NB4 (cell line): ENCODE results near the gene PRKAG1.

ENCODE experiments used
- DNase-seq: peaks from one replicate; pipeline ENCODE4 v3.0.0; 2010; ENCODE audit warnings: low read depth
- H3K4me3 ChIP-seq: one replicate; pipeline ENCODE4 v1.5.1; 2011; ENCODE audit warnings: mild to moderate bottlenecking, low read depth, low read length, moderate library complexity
- MYC ChIP-seq: IDR thresholded peaks from 2 replicates; pipeline ENCODE4 v1.6.1; 2011; ENCODE audit warnings: low read depth, low read length
- POLR2A ChIP-seq: IDR thresholded peaks from 2 replicates; pipeline ENCODE4 v1.6.1; 2011; ENCODE audit warnings: mild to moderate bottlenecking; ENCODE audit not compliant: insufficient read length; ENCODE audit errors: extremely low read depth
- TF ChIP-seq, protein P1 (sequence below): IDR thresholded peaks from one replicate; pipeline ENCODE4 v1.5.1; 2012; ENCODE audit warnings: low read depth, low read length
- TF ChIP-seq, protein P2 (sequence below): IDR thresholded peaks from 2 replicates; pipeline ENCODE4 v1.6.1; 2011; ENCODE audit warnings: low read depth, low read length

The PRKAG1 gene

DNA sequence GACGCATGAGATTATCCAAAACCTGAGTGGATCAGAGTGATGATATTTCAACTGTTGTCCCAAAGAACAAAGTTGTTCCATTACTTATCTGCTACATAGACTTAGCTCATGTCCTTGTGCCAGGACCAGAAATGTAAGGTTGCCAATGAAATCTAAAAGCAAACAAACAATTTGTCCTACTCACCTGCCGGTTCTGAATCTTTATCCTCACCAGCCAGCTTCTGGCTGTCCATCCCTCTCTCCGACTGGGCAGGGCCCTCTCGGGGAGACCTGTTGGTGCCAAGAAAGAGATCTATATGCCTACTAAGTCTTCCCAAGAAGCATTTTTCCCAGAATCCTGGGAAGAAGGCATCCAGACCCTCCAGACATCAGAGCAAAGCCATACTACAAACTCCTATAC lies 36.5 kb upstream of the PRKAG1 start:
- no peak for DNase-seq
- H3K4me3 ChIP-seq = peak overlapping the region; percentile 81
- TF ChIP-seq, protein P1, sequence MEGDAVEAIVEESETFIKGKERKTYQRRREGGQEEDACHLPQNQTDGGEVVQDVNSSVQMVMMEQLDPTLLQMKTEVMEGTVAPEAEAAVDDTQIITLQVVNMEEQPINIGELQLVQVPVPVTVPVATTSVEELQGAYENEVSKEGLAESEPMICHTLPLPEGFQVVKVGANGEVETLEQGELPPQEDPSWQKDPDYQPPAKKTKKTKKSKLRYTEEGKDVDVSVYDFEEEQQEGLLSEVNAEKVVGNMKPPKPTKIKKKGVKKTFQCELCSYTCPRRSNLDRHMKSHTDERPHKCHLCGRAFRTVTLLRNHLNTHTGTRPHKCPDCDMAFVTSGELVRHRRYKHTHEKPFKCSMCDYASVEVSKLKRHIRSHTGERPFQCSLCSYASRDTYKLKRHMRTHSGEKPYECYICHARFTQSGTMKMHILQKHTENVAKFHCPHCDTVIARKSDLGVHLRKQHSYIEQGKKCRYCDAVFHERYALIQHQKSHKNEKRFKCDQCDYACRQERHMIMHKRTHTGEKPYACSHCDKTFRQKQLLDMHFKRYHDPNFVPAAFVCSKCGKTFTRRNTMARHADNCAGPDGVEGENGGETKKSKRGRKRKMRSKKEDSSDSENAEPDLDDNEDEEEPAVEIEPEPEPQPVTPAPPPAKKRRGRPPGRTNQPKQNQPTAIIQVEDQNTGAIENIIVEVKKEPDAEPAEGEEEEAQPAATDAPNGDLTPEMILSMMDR = no peak
- TF ChIP-seq MYC (no peak), POLR2A (no peak)
- TF ChIP-seq, protein P2, sequence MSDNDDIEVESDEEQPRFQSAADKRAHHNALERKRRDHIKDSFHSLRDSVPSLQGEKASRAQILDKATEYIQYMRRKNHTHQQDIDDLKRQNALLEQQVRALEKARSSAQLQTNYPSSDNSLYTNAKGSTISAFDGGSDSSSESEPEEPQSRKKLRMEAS = no peak

DNA sequence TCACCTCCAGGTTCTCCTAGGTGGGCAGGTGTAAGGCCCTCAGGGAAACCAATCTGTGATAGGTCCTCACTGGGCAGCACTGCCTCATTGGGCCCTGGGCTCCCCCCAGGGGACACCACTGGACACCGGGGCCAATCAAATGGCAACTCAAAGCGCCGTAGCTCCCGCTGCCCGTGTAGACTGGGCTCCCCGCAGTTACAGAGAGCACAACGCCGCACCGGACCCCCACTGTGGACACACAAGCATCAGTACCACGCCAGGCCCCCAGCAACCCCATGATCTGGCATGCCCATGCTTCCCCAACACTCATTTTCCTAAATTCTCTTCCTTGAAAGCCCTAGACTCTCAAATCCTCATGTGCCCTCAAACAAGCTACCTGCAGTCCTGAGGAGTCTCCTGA lies 35.9 kb upstream of the PRKAG1 start:
- DNase-seq = no peak
- TF ChIP-seq, protein P1 = no peak
- TF ChIP-seq, protein P2 = no peak
- TF ChIP-seq MYC (no peak), POLR2A (no peak)
- peak overlapping the region; percentile 81 for H3K4me3 ChIP-seq

DNA sequence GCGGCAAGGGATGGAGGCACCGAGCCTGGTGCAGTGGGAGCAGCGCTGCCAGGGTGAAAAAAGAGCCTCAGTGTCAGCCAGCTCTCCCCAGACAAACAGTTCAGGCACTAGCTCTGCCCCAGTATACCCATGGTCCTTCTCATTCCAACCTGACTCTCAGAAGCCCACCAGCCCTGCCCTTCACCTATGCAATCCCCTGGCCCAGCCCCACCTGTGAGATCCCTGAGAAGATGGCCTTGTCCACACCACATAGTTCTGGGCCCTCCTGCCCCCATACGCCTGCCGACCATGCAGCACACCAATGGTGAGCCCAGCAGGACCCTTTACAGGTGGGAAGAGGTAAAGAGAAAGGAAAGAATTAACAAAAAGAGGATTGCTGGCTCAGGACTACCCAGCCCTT lies 35.5 kb upstream of the PRKAG1 start:
- no peak overlapping the region for H3K4me3 ChIP-seq
- TF ChIP-seq, protein P1 = no peak
- TF ChIP-seq POLR2A = no peak
- TF ChIP-seq, protein P2 = no peak
- no peak for TF ChIP-seq MYC
- DNase-seq = no peak

DNA sequence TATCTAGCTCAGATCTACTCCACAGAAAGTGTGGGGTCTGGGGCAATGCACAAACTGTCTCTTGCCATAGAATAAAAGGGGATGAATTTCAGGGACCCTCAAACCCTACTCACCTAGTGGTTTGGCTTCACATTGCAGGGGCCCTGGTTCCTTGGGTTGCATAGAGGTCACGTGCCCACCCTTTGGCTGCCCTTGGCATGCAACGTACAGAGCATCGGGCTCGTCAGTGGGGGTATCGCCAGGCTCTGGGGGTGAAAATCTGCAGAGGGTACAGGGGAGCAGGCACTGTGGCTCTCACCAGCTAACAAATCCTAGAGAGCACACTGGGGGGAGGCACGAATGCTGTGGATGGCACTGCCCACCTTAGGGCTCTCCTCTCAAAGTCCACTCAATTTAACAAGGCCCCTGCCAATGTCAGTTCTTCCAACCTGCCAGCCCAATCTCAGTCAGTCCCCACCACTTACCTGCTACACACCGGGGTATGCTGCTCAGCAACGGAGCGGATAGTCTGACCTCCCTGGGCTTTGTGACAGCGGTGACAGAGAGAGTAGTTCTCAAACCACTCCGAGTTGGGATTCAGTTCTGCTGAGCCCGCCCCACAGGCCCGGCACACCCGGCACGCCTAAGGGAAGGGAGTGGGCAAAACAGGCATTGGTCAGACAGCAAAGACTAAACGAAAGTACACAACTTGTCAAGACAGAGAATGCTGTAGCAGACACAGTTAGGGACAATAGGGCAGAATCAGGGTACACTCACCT lies 34.1 kb upstream of the PRKAG1 start:
- TF ChIP-seq, protein P1 = no peak
- TF ChIP-seq POLR2A = no peak
- TF ChIP-seq, protein P2 = no peak
- TF ChIP-seq MYC = no peak
- DNase-seq = no peak
- no peak overlapping the region for H3K4me3 ChIP-seq

DNA sequence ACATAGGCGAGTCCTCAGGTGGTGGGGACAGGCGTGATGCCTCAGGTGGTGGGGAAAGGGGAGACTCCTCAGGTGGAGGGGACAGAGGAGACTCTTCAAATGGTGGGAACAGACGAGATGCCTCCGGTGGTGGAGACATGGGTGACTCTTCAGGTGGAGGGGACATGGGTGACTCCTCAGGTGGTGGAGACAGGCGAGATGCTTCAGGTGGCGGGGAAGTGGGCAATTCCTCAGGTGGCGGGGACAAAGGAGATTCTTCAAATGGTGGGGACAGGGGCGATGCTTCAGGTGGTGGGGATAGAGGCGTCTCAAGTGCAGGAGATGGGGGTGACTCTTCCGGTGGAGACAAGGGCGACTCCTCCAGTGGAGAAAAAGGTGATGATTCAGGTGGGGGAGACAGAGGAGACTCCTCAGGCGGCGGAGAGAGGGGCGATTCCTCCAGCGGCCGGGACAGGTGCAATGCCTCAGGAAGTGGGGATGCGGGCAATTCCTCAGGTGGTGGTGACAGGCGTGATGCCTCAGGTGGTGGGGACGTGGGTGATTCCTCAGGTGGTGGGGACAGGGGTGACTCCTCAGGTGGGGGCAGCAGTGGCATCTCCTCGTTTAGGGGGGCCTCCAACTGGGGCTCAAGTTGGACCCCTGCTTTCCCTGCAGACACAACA lies 33.3 kb upstream of the PRKAG1 start:
- no peak for DNase-seq
- TF ChIP-seq MYC = no peak
- TF ChIP-seq, protein P1 = no peak
- TF ChIP-seq, protein P2 = no peak
- no peak for TF ChIP-seq POLR2A
- H3K4me3 ChIP-seq = no peak overlapping the region
